Stimulated activated CD8-positive, alpha-beta memory T cell treated with anti-CD3 and anti-CD28 coated beads, Interleukin-7, amount 100 ng/mL, for 4 hours (primary cell): ENCODE results near the gene PLD3.
A peak's percentile ranks its signal among the peaks of the same experiment; 100 is the strongest.
"Not testable (repeated sequence)": the region's sequence is repeated elsewhere in the genome, so short reads cannot be mapped to it uniquely, and the experiment has no call there.

Source experiments
- DNase-seq, 2 donors: peaks; one replicate each; pipeline ENCODE4 v3.0.0-alpha.2; 2020; ENCODE audit warnings: low read depth in 2 of 2

PLD3 gene

GRCh38 chr19:40363069-40363468 is 14.6 kb downstream of the PLD3 start:
- DNase-seq, result no peak

- no peak for DNase-seq
Measured at GRCh38 chr19:40365010-40365409, 16.5 kb downstream of the PLD3 start.

DNA sequence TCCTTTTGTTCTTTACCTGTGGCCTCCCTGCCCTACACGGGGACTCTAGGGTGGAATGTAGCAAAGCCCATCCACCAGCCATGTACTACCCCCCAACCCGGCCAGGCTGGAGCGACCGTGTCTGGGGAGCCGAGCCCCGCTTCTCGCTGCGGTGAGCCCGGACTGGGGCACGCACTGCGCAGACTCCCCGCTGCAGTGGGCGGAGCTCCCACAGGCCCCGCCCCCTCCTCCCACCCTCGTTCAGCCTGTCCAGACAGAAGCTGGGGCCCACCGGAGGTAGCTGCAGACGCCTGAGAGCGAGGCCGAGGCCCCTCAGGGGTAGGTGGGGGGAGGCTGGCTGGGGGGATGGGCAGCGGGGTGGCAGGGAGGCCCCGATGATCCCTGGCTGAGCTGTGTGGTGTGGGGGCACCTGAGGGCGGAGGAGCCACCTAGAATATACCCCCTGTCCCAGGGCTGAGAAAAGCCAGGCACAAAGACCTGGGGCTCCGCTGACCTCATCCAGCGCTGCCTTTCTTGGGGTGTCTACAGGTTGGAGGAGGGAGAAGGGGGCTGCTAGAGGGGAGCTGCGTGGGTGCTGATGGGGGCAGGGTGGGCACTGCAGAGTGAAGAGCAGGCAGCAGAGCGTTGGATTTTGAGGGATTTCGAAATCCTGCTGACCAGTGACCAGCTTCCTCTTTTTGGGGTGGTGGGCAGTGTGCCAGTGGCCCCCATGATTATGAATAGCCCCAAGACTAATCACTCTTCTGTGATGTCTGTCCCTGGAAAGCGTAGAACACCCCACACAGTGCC is 17.3 kb downstream of the PLD3 start:
- DNase-seq, result peak in 1 of 2 donors; percentile 32

DNA sequence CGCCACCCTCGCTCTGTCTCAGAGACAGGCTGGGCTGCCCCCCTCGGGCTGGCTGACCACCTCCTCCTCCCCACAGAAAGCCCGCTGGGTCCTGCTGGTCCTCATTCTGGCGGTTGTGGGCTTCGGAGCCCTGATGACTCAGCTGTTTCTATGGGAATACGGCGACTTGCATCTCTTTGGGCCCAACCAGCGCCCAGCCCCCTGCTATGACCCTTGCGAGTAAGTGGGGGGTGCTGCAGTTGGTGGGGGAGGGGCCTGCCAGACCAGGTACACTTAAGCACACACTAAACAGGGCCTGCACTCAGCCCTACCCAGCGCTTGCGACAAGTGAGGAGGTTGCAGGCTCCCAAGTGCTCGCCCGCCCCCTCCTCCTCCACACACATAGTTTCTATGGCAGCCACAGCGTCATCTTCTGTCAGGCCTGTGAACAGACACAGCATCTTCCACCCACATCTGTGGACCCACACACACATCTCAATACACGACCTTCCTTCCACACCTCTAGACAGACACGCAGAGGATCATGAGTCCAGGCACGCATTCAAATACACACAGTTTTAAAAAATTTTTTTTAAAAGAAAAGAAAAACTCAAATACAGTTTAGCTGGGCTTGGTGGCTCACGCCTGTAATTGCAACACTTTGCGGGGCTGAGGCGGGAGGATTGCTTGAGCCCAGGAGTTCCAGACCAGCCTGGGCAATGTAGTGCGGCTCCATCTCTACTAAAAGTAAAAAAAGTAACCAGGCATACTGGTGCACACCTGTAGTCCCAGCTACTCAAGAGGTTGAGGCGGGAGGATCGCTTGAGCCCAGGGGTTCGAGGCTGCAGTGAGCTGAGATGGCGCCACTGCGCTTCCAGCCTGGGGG is 18.4 kb downstream of the PLD3 start:
- no peak for DNase-seq

- DNase-seq, result no peak
Measured at GRCh38 chr19:40367577-40368434, 19.3 kb downstream of the PLD3 start.

DNA sequence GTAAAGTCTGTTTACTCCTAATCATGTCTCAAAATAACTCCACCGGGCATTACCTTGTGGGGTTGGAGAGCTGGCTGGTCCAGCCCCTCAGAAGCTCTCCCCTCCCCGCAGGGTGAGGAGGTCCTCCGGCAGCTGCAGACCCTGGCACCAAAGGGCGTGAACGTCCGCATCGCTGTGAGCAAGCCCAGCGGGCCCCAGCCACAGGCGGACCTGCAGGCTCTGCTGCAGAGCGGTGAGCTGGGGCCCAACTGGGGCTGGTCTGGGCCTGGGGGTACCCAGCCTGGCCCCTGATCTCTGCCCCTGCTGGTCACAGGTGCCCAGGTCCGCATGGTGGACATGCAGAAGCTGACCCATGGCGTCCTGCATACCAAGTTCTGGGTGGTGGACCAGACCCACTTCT is 21.3 kb downstream of the PLD3 start:
- DNase-seq, result no peak

DNA sequence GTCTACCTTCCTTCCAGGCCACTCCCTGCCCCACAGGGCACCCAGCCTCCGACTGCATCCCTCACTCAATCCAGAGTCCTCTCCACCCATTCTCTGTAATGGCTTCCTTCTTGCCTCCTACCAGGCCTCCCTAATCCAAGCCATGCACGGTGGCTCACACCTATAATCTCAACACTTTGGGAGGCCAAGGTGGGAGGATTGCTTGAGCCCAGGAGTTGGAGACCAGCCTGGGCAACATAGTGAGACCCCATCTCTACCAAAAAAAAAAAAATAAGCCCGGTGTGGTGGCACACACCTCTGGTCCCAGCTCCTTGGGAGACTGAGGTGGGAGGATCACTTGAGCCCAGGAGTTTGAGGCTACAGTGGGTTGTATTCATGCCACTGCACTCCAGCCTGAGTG is 21.8 kb downstream of the PLD3 start:
- DNase-seq, result not testable (repeated sequence)

GRCh38 chr19:40370997-40371801 is 22.7 kb downstream of the PLD3 start:
- DNase-seq, result no peak

DNA sequence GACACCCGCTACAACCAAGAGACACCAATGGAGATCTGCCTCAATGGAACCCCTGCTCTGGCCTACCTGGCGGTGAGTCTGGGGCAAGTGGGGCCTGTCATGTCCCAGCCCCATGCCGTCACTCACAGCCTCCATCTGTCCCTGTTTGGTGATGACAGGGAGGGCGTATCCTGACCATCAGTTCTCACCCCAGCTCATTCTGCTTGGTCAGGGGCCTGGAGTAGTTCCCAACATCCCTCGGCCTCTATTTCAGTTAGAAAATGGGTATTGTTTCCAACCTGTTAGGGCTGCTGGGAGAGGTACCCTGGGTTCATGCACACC is 23.3 kb downstream of the PLD3 start:
- no peak for DNase-seq

GRCh38 chr19:40374084-40374483 is 25.6 kb downstream of the PLD3 start:
- no peak for DNase-seq

- no peak for DNase-seq
Measured at GRCh38 chr19:40376286-40376862, 27.9 kb downstream of the PLD3 start.

DNA sequence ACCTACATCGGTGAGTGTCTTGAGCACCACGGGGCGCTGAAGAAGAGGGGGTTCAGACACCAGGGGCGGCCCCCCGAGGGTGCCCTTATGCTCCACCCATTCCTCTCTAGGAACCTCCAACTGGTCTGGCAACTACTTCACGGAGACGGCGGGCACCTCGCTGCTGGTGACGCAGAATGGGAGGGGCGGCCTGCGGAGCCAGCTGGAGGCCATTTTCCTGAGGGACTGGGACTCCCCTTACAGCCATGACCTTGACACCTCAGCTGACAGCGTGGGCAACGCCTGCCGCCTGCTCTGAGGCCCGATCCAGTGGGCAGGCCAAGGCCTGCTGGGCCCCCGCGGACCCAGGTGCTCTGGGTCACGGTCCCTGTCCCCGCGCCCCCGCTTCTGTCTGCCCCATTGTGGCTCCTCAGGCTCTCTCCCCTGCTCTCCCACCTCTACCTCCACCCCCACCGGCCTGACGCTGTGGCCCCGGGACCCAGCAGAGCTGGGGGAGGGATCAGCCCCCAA is 29.4 kb downstream of the PLD3 start:
- no peak for DNase-seq

DNA sequence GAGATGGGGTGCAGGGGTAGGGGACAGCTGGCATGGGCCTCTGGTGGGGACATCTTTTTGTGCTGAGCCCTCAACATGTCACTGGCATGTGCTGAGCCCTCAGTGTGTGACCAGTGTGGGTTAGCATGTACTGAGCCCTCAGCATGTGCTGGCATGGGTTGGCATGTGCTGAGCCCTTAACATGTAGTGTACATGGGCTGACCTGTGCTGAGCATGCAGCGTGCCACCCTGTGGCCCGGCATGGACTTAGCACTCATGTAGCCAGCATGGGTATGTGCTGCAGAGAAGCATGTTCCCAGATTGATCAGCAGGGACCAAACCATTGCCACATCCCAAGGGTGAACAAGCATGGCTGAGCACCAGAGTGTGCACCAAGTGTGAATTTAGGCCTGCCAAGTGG is 30.0 kb downstream of the PLD3 start:
- DNase-seq, result no peak

DNA sequence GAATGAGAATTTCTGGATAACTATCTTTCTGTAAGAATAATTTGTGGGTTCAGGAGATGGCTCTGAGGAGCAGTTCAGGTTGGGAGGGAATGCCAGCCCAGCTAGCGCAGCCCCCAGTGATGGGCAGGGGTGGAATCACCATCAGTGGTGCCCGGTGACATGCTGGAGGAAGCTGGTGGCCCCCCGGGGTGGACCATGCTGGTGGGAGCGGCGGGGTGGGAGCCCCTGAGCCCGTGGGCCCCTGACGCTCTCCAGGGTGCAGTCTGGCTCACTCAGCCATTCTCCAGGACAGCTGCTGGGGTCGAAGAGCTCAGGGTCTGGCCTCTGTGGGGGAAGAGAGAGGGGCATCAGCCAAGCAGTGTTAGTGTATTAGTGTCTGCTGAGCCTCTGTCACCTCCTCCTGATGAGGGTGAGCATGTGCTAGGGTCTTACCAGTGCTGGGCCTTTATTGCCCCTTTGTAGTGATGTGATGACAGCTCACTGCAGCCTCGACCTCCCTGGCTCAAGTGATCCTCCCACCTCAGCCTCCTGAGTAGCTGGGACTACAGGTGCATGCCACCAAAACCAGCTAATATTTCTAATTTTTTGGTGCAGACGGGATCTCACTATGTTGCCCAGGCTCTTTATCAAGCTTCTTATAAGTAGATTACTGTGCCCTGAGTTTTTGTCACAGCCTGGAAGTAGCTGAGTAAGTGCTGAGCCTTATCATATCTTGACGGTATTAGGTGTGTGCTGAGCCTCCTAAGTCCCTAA is 31.1 kb downstream of the PLD3 start:
- DNase-seq, result no peak

- no peak for DNase-seq
Measured at GRCh38 chr19:40380199-40381037, 31.9 kb downstream of the PLD3 start.

GRCh38 chr19:40381321-40381720 is 32.8 kb downstream of the PLD3 start:
- DNase-seq, result no peak

DNA sequence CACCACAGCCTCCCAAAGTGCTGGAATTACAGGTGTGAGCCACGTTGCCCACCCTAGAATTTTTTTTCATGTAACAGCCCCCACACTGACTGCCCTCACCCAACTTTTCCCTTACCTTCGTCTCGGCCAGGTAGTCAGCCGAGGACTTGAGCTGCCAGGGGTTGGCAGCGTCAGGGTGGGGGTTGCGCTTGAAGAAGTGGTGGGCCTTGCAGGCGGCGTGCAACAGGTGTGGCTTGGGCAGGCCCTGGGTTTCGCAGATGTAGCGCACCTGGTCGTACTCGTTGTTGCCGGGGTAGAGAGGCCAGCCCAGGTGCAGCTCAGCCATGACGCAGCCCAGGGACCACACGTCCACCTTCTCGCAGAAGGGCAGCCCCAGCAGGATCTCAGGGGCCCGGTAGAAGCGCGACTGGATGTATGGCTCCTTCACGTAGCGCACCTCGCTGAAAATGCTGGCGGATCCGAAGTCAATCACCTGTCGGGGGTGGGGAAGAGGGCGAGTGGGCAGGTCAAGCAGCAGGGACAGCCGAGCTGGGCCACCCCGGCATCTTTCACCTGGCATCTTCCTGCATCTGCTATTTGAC is 35.3 kb downstream of the PLD3 start:
- DNase-seq, result no peak

DNA sequence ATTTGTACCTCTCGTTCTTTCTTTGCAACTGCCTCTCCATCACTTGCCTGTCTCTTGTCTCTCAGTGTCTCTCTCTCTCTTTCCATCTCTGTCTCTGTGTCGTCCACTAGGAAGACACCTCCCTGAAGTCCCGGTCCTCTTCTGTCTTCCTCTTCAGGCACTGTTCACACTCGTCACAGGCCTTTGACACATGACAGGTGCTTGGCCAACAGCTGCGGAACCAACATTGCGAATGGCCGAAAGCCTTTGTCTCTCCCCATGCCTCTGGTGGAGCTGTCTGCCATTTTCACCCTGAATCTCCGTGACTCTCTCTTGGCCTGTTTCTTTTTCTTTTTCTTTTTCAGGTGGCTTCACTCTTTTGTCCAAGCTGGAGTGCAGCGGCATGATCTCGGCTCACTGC is 38.7 kb downstream of the PLD3 start:
- DNase-seq, result no peak

DNA sequence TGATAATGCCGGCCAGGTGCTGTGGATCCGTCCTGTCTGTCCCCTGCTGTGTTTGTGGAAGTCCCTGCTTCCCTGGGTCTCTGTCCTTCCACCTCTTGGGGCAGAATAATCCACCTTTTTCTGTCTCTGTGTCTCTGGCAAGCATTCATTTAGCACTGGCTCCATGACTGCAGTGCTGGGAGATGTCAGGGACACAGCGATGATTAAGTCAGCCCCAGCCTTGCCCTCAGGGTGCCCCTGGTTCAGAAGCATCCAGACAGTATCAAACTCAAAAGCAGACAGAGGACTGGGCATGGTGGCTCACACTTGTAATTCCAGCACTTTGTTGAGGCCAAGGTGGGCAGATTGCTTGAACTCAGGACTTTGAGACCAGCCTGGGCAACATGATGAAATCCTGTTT is 40.0 kb downstream of the PLD3 start:
- no peak for DNase-seq
